GM12878 (cell line): Measurements from ENCODE around the gene UBAP1. TPM values are rescaled to one million over a fixed set of nuclear protein-coding genes. Genes with fewer than 3 reads are reported as not detected.

Source experiments
- BCLAF1 ChIP-seq: fragments of 450-650 bp; IDR thresholded peaks from 2 replicates; pipeline ENCODE4 v1.6.1; 2017; ENCODE audit warnings: antibody characterized with exemption, mild to moderate bottlenecking, moderate library complexity
- BRCA1 ChIP-seq: IDR thresholded peaks from 2 replicates; pipeline ENCODE4 v1.6.1; 2011; ENCODE audit warnings: low read depth, low read length, improper control_type of control experiment
- EED ChIP-seq: sonication (generic); IDR thresholded peaks from 2 replicates; pipeline ENCODE4 v1.6.1; 2016; ENCODE audit warnings: antibody characterized with exemption, low read depth
- FOS ChIP-seq: IDR thresholded peaks from 3 replicates; pipeline ENCODE4 v1.6.1; 2011; ENCODE audit warnings: borderline replicate concordance; ENCODE audit not compliant: insufficient read length; ENCODE audit errors: extremely low read depth
- IKZF2 ChIP-seq, 2 experiments: fragments of 450-650 bp; IDR thresholded peaks; 2 replicates each; pipeline ENCODE4 v1.6.1; 2017; ENCODE audit warnings: mild to moderate bottlenecking in 2 of 2, moderate library complexity in 2 of 2
- NBN ChIP-seq: fragments of 450-650 bp; IDR thresholded peaks from 2 replicates; pipeline ENCODE4 v1.6.1; 2016
- NFIC ChIP-seq: IDR thresholded peaks from 2 replicates; pipeline ENCODE4 v1.6.1; 2012; ENCODE audit warnings: low read depth, mild to moderate bottlenecking, inconsistent platforms, low read length, moderate library complexity
- RB1 ChIP-seq: fragments of 450-650 bp; formaldehyde crosslinking; IDR thresholded peaks from 2 replicates; pipeline ENCODE4 v1.6.1; 2017; ENCODE audit warnings: mild to moderate bottlenecking, borderline replicate concordance
- STAT1 ChIP-seq: fragments of 450-650 bp; conservative IDR thresholded peaks from 2 replicates; pipeline ENCODE4 v1.6.1; 2014; ENCODE audit warnings: antibody characterized with exemption, mild to moderate bottlenecking
- TBL1XR1 ChIP-seq: IDR thresholded peaks from 2 replicates; pipeline ENCODE4 v1.6.1; 2012; ENCODE audit warnings: low read depth, low read length, improper control_type of control experiment
- TCF3 ChIP-seq: IDR thresholded peaks from 2 replicates; pipeline ENCODE4 v1.6.1; 2012; ENCODE audit warnings: low read depth, mild to moderate bottlenecking, low read length, borderline replicate concordance; ENCODE audit not compliant: insufficient read depth
- WRNIP1 ChIP-seq: IDR thresholded peaks from 2 replicates; pipeline ENCODE4 v1.6.1; 2011; ENCODE audit warnings: low read depth, low read length, improper control_type of control experiment, borderline replicate concordance
- YBX1 ChIP-seq: fragments of 450-650 bp; IDR thresholded peaks from 2 replicates; pipeline ENCODE4 v1.6.1; 2016; ENCODE audit warnings: antibody characterized with exemption
- ZNF24 ChIP-seq: fragments of 450-650 bp; IDR thresholded peaks from 2 replicates; pipeline ENCODE4 v1.6.1; 2017; ENCODE audit warnings: antibody characterized with exemption, mild to moderate bottlenecking
- ZZZ3 ChIP-seq: IDR thresholded peaks from 2 replicates; pipeline ENCODE4 v1.6.1; 2011; ENCODE audit warnings: low read depth; ENCODE audit not compliant: control insufficient read depth, insufficient read length
- polyA plus RNA-seq, 11 experiments: library from polyadenylated mRNA; depleted of rRNA in 4 of 11; unstranded in 6 of 11; stranded (reverse) in 5 of 11; fragments of >200 nt; fragmentation: Nextera tagmentation in 4 of 11; fragmentation: Illumina TruSeq in 1 of 11; extraction: Ambion mirVana in 4 of 11; extraction: Trizol in 1 of 11; gene quantifications; 1 replicate in 1 of 11; 2 replicates in 10 of 11; pipeline versions ENCODE4 v1.2.1 to v1.2.3, GENCODE V29; 2011 to 2016; ENCODE audit warnings: inconsistent platforms in 2 of 11, missing spikeins in 2 of 11, low read depth in 1 of 11
- total RNA-seq, 4 experiments: library from RNA; depleted of rRNA in 3 of 4; stranded (reverse); fragments of >200 nt in 3 of 4; fragmentation: Illumina TruSeq in 1 of 4; extraction: Trizol in 1 of 4; gene quantifications; 2 replicates each; pipeline versions ENCODE4 v1.2.1 to v1.2.3, GENCODE V29; 2013 to 2021
- TF ChIP-seq, protein P1 (sequence below): fragments of 450-650 bp; IDR thresholded peaks from 2 replicates; pipeline ENCODE4 v1.6.1; 2016; ENCODE audit warnings: mild to moderate bottlenecking, moderate library complexity, borderline replicate concordance
- TF ChIP-seq, protein P2 (sequence below): fragments of 450-650 bp; IDR thresholded peaks from 2 replicates; pipeline ENCODE4 v1.6.1; 2018; ENCODE audit warnings: borderline replicate concordance, mild to moderate bottlenecking; ENCODE audit not compliant: partially characterized antibody
- TF ChIP-seq, protein P3 (sequence below): fragments of 150-350 bp; IDR thresholded peaks from 2 replicates; pipeline ENCODE4 v1.6.1; 2014; ENCODE audit warnings: mild to moderate bottlenecking, low read depth, low read length

UBAP1 gene
- total and polyA plus RNA-seq, 10 of the 15 experiments (the other 5 are each of a cell fraction or from before 2014, with no cell fraction given), result 2.1 to 47.9 (median 27.2) TPM

DNA sequence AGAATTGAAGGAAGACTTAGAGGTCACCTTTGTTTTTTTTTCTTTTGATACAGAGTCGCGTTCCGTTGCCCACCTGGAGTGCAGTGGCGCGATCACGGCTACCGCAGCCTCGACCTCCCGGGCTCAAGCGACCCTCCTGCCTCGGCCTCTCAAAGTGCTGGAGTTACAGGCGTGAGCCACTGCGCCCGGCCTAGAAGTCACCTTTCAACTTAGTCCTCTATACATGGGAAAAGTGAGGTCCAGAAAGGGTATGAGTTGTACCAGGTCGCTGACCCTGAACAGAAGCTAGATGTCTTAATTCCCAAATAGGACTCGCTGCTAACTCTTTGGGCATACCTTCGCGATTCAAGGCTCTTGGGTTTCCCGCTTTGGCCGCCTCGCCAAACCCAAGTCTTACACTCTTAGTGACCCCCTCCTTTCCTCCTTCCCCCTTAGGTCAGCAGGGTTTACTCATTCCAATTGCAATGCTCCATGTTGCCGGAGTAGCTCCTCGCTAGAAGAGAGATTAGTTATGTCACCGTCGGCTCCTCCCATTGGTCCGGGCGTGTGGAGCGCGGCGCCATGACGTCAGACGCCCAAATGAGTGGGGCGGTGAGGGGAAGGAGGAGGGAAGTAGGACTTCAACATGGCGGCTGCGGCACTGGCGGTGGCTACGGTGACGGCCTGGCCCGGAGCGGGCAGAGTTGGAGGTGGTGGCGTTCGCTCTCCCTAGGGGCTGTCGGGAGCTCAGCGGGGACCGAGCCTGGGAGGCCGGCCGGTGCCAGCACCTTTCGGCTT, at the start of gene UBAP1 (continued):
- TF ChIP-seq, protein P1, sequence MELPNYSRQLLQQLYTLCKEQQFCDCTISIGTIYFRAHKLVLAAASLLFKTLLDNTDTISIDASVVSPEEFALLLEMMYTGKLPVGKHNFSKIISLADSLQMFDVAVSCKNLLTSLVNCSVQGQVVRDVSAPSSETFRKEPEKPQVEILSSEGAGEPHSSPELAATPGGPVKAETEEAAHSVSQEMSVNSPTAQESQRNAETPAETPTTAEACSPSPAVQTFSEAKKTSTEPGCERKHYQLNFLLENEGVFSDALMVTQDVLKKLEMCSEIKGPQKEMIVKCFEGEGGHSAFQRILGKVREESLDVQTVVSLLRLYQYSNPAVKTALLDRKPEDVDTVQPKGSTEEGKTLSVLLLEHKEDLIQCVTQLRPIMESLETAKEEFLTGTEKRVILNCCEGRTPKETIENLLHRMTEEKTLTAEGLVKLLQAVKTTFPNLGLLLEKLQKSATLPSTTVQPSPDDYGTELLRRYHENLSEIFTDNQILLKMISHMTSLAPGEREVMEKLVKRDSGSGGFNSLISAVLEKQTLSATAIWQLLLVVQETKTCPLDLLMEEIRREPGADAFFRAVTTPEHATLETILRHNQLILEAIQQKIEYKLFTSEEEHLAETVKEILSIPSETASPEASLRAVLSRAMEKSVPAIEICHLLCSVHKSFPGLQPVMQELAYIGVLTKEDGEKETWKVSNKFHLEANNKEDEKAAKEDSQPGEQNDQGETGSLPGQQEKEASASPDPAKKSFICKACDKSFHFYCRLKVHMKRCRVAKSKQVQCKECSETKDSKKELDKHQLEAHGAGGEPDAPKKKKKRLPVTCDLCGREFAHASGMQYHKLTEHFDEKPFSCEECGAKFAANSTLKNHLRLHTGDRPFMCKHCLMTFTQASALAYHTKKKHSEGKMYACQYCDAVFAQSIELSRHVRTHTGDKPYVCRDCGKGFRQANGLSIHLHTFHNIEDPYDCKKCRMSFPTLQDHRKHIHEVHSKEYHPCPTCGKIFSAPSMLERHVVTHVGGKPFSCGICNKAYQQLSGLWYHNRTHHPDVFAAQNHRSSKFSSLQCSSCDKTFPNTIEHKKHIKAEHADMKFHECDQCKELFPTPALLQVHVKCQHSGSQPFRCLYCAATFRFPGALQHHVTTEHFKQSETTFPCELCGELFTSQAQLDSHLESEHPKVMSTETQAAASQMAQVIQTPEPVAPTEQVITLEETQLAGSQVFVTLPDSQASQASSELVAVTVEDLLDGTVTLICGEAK, result no peak
- peak; percentile 51; the same call in 1 of the 2 replicates for TF ChIP-seq EED
- TF ChIP-seq, protein P2, sequence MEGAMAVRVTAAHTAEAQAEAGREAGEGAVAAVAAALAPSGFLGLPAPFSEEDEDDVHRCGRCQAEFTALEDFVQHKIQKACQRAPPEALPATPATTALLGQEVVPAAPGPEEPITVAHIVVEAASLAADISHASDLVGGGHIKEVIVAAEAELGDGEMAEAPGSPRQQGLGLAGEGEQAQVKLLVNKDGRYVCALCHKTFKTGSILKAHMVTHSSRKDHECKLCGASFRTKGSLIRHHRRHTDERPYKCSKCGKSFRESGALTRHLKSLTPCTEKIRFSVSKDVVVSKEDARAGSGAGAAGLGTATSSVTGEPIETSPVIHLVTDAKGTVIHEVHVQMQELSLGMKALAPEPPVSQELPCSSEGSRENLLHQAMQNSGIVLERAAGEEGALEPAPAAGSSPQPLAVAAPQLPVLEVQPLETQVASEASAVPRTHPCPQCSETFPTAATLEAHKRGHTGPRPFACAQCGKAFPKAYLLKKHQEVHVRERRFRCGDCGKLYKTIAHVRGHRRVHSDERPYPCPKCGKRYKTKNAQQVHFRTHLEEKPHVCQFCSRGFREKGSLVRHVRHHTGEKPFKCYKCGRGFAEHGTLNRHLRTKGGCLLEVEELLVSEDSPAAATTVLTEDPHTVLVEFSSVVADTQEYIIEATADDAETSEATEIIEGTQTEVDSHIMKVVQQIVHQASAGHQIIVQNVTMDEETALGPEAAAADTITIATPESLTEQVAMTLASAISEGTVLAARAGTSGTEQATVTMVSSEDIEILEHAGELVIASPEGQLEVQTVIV, result no peak
- no peak for TF ChIP-seq TBL1XR1
- no peak for TF ChIP-seq YBX1
- TF ChIP-seq ZZZ3, result no peak
- peak; percentile 96 for TF ChIP-seq NBN
- no peak for TF ChIP-seq BRCA1
- TF ChIP-seq STAT1, result no peak
- TF ChIP-seq, protein P3, sequence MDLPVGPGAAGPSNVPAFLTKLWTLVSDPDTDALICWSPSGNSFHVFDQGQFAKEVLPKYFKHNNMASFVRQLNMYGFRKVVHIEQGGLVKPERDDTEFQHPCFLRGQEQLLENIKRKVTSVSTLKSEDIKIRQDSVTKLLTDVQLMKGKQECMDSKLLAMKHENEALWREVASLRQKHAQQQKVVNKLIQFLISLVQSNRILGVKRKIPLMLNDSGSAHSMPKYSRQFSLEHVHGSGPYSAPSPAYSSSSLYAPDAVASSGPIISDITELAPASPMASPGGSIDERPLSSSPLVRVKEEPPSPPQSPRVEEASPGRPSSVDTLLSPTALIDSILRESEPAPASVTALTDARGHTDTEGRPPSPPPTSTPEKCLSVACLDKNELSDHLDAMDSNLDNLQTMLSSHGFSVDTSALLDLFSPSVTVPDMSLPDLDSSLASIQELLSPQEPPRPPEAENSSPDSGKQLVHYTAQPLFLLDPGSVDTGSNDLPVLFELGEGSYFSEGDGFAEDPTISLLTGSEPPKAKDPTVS, result no peak
- TF ChIP-seq TCF3, result no peak
- TF ChIP-seq WRNIP1, result no peak
- TF ChIP-seq FOS, result no peak
- no peak for TF ChIP-seq ZNF24
- TF ChIP-seq RB1, result no peak
- no peak for TF ChIP-seq NFIC
- TF ChIP-seq BCLAF1, result no peak
- peak; percentile 48 to 66 for TF ChIP-seq IKZF2 (IDR thresholded peaks at IDR 0.05)
